ENCODE results near the gene GKN2.
"Not testable (repeated sequence)": the region's sequence is repeated elsewhere in the genome, so short reads cannot be mapped to it uniquely, and the experiment has no call there.

- TF ChIP-seq POLR2AphosphoS5 (IDR thresholded peaks at IDR 0.05; ENCODE audit: low read depth, low read length); CTCF (IDR thresholded peaks at IDR 0.05): not testable (repeated sequence)
These were observed 2.7 kb upstream of the GKN2 start for GRCh38 chr2:68955432-68955831.
